ENCODE data around the gene NRTN.
A peak's percentile ranks its signal among the peaks of the same experiment; 100 is the strongest.
"Not testable (repeated sequence)": the region's sequence is repeated elsewhere in the genome, so short reads cannot be mapped to it uniquely, and the experiment has no call there.

The NRTN gene

GRCh38 chr19:5778402-5778801, 26.5 kb upstream of the NRTN start:
- no peak for ATAC-seq

GRCh38 chr19:5780916-5781315, 24.0 kb upstream of the NRTN start:
- not testable (repeated sequence) for ATAC-seq

More at GRCh38 chr19:5778402-5778801, 26.5 kb upstream of the NRTN start:
- TF ChIP-seq ZNF565 (CRISPR knock-in tag; conservative IDR thresholded peaks at IDR 0.05; ENCODE audit: low read depth) (no peak), PPARA (CRISPR knock-in tag; IDR thresholded peaks at IDR 0.05; ENCODE audit: borderline replicate concordance) (no peak), ZC3H10 (CRISPR knock-in tag; IDR thresholded peaks at IDR 0.05) (no peak)

GRCh38 chr19:5782322-5782721, 22.5 kb upstream of the NRTN start:
- no peak for TF ChIP-seq ZNF8 (CRISPR knock-in tag; IDR thresholded peaks at IDR 0.05)
- no peak for TF ChIP-seq CSDC2 (CRISPR knock-in tag; IDR thresholded peaks at IDR 0.05)
- TF ChIP-seq TSHZ2 (CRISPR knock-in tag; IDR thresholded peaks at IDR 0.05) = no peak
- no peak for TF ChIP-seq GLIS3 (CRISPR knock-in tag; IDR thresholded peaks at IDR 0.05)
- no peak for TF ChIP-seq ZNF565 (CRISPR knock-in tag; conservative IDR thresholded peaks at IDR 0.05; ENCODE audit: low read depth)
- TF ChIP-seq ZNF70 (CRISPR knock-in tag; IDR thresholded peaks at IDR 0.05) = no peak
- TF ChIP-seq RARB (CRISPR knock-in tag; IDR thresholded peaks at IDR 0.05) = no peak
- no peak for TF ChIP-seq CSRNP3 (CRISPR knock-in tag; IDR thresholded peaks at IDR 0.05)
- TF ChIP-seq ZFP3 (CRISPR knock-in tag; IDR thresholded peaks at IDR 0.05) = no peak
- TF ChIP-seq ZFP30 (CRISPR knock-in tag; IDR thresholded peaks at IDR 0.05) = no peak
- no peak for TF ChIP-seq TOX (CRISPR knock-in tag; IDR thresholded peaks at IDR 0.05; ENCODE audit: borderline replicate concordance)
- peak; percentile 9 for ATAC-seq

- no peak for TF ChIP-seq ZFP30 (CRISPR knock-in tag; IDR thresholded peaks at IDR 0.05)
- ATAC-seq = peak; percentile 14
These were observed 21.6 kb upstream of the NRTN start for GRCh38 chr19:5782945-5783919.

- TF ChIP-seq ESRRG (CRISPR knock-in tag; IDR thresholded peaks at IDR 0.05) = no peak
- no peak for TF ChIP-seq POU6F1 (CRISPR knock-in tag; IDR thresholded peaks at IDR 0.05; ENCODE audit: borderline replicate concordance, low read depth)
- no peak for TF ChIP-seq OSR1 (CRISPR knock-in tag; IDR thresholded peaks at IDR 0.05)
- TF ChIP-seq ZNF70 (CRISPR knock-in tag; IDR thresholded peaks at IDR 0.05) = no peak
- no peak for TF ChIP-seq ARNTL (CRISPR knock-in tag; IDR thresholded peaks at IDR 0.05; ENCODE audit: borderline replicate concordance, low read depth)
- TF ChIP-seq TOX (CRISPR knock-in tag; IDR thresholded peaks at IDR 0.05; ENCODE audit: borderline replicate concordance) = no peak
- no peak for TF ChIP-seq PATZ1 (CRISPR knock-in tag; IDR thresholded peaks at IDR 0.05; ENCODE audit: borderline replicate concordance)
- no peak for TF ChIP-seq CSRNP3 (CRISPR knock-in tag; IDR thresholded peaks at IDR 0.05)
- no peak for TF ChIP-seq ZFP30 (CRISPR knock-in tag; IDR thresholded peaks at IDR 0.05)
- TF ChIP-seq ZFP3 (CRISPR knock-in tag; IDR thresholded peaks at IDR 0.05) = no peak
- TF ChIP-seq PPARA (CRISPR knock-in tag; IDR thresholded peaks at IDR 0.05; ENCODE audit: borderline replicate concordance) = no peak
- no peak for TF ChIP-seq GLIS3 (CRISPR knock-in tag; IDR thresholded peaks at IDR 0.05)
- no peak for TF ChIP-seq ZNF565 (CRISPR knock-in tag; conservative IDR thresholded peaks at IDR 0.05; ENCODE audit: low read depth)
- ATAC-seq = no peak
These were observed 20.2 kb upstream of the NRTN start, which contains the start of gene PRR22 for GRCh38 chr19:5784581-5785147. PRR22 (minus strand) TSS chr19:5784746; CDS start chr19:5784660, 86 bp downstream.

Data from SK-N-SH treated with all-trans-retinoic acid at 6 μM for 48 hours (cell line).